ENCODE measurements around the gene LINGO1.

The LINGO1 gene

DNA sequence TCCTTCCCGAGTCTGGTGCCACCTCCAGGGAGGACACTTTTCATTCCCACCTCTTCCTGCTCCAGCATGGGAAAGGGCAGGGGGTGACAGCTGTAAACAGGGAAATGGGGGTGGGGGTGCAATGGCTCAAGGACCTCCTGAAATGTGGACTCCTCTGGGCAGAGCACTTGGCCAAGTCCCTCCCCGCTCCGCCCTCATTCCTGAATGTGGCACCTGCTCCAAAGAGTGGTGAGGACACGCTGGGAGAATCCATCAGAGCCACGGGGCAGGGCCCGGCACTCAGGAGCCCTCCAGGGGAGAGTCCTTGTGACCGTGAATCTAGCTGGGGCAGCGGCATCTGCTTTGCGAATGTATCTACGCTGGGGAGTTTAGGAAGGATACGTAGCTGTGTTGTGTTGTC, 11.1 kb upstream of the LINGO1 start:
- WGBS, 2 experiments: 89 to 90% methylated on average over 11 of the region's 11 CpGs
- no peak overlapping the region for H3K27ac ChIP-seq (ENCODE audit: insufficient read depth, low read depth, low read length, poor library complexity, severe bottlenecking)
- no peaks in the 10 kb centered on the region for H3K4me1 ChIP-seq (ENCODE audit: control insufficient read depth, insufficient read depth, low read length)
- no peak overlapping the region for H3K4me3 ChIP-seq (ENCODE audit: insufficient read depth, low read depth, low read length)
- no peaks in the 10 kb centered on the region for H3K36me3 ChIP-seq (ENCODE audit: control insufficient read depth, insufficient read depth, low read length)
- no peaks in the 10 kb centered on the region for H3K9me3 ChIP-seq (ENCODE audit: control insufficient read depth, low read length)
- no peaks in the 10 kb centered on the region for H3K27me3 ChIP-seq (ENCODE audit: control insufficient read depth, insufficient read depth, low read length, poor library complexity, severe bottlenecking)

DNA sequence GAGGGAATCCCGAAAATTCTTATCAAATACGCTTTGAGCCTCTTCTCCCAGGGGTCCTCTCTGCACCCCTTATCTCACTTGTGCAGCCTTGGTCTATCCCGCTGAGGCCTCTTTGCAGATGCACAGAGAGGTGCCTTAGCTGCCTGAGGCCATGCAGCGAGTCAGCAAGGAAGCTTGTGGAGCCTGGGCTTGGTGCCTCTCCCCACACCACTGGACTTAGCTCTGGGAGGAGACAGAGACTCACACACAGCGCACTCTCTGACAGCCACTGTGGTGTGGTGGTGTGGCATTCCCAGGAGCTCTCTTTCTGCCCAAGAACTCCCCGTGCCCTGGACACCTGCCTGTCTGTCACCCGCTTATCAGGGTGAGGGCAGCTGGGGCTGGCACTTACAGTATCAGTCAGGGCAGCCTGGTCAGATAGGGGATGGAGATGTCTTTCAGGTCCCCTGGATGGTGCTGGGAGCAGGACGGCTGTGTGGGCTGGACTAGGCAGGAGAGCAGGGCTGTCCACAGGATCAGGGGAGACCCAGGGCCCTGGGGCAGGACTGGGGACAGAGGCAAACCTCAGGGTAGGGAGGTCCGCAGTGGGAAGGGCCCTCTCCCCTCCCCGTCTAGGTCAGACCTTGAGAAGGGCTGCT, 10.2 kb upstream of the LINGO1 start:
- 83 to 86% methylated on average over 10 of the region's 10 CpGs for WGBS, 2 experiments
- Histone ChIP-seq H3K9me3 (ENCODE audit: control insufficient read depth, low read length) (no peaks in the 10 kb centered on the region), H3K4me3 (ENCODE audit: insufficient read depth, low read depth, low read length) (no peak overlapping the region), H3K27ac (ENCODE audit: insufficient read depth, low read depth, low read length, poor library complexity, severe bottlenecking) (no peak overlapping the region), H3K27me3 (ENCODE audit: control insufficient read depth, insufficient read depth, low read length, poor library complexity, severe bottlenecking) (no peaks in the 10 kb centered on the region), H3K36me3 (ENCODE audit: control insufficient read depth, insufficient read depth, low read length) (no peaks in the 10 kb centered on the region), H3K4me1 (ENCODE audit: control insufficient read depth, insufficient read depth, low read length) (no peaks in the 10 kb centered on the region)

DNA sequence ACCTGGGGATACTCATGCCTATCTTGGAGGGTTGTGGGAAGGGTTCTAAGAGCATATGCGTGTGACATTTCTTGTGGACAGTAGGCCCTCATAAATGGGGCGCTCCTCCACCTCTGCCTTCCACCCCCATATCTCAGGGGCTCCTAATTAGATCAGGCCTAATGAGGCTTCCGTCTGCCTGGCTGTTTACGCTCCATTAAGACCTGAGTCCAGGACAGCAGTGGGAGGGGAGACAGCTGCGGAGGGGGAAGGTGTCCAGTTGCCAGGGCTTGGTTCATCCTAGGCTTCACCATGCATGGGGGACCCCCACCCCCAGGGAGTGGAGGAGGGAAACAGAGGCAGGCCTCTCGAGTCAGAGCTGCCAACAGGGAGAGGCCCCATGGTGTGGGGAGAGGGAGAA, 9.3 kb upstream of the LINGO1 start:
- Histone ChIP-seq H3K9me3 (ENCODE audit: control insufficient read depth, low read length) (no peaks in the 10 kb centered on the region), H3K27me3 (ENCODE audit: control insufficient read depth, insufficient read depth, low read length, poor library complexity, severe bottlenecking) (no peaks in the 10 kb centered on the region), H3K4me1 (ENCODE audit: control insufficient read depth, insufficient read depth, low read length) (no peaks in the 10 kb centered on the region), H3K4me3 (ENCODE audit: insufficient read depth, low read depth, low read length) (no peak overlapping the region), H3K36me3 (ENCODE audit: control insufficient read depth, insufficient read depth, low read length) (no peaks in the 10 kb centered on the region), H3K27ac (ENCODE audit: insufficient read depth, low read depth, low read length, poor library complexity, severe bottlenecking) (no peak overlapping the region)
- WGBS, 2 experiments: 87 to 93% methylated on average over 6 of the region's 6 CpGs

DNA sequence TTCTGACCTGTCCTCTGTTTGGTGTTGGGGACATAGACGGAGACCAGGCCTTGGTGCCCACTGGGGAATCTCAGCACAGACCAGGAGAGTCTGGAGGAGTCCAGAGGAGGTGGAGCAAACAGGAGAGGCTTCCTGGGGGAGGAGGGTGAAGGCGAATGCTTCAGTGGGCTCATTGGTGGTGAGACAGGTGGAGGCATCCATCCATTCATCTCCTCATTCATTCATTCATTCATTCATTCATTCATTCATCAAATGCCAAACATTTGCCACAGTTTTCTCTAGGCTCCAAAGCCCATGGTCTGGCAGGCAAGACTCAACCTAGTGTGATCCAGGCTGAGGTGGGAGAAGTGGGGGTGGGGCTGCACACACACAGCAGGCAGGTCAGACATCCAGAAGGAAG, 7.9 kb upstream of the LINGO1 start:
- Histone ChIP-seq H3K27ac (ENCODE audit: insufficient read depth, low read depth, low read length, poor library complexity, severe bottlenecking) (no peak overlapping the region), H3K27me3 (ENCODE audit: control insufficient read depth, insufficient read depth, low read length, poor library complexity, severe bottlenecking) (no peaks in the 10 kb centered on the region), H3K9me3 (ENCODE audit: control insufficient read depth, low read length) (no peaks in the 10 kb centered on the region), H3K4me1 (ENCODE audit: control insufficient read depth, insufficient read depth, low read length) (no peaks in the 10 kb centered on the region), H3K4me3 (ENCODE audit: insufficient read depth, low read depth, low read length) (no peak overlapping the region), H3K36me3 (ENCODE audit: control insufficient read depth, insufficient read depth, low read length) (no peaks in the 10 kb centered on the region)
- 72 to 84% methylated on average over 2 of the region's 2 CpGs for WGBS, 2 experiments

DNA sequence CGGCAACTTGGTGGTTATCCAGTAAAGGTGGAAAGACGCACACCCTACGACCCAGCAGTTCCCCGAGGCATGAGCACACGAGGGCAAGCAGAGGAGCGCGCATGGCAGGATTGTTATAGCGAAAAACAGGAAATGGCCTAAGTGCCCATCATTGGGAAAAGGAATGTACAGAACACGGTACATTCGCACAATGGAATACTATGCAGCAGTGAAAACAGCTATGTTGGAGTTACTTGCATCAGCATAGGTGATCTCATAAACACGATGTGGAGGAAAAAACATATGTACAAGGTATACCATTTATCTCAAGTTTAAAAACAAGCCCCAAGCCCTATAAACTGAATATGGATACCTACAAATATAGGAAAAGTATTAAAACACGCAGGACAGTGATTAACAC, 6.7 kb upstream of the LINGO1 start:
- no peak overlapping the region for H3K4me3 ChIP-seq (ENCODE audit: insufficient read depth, low read depth, low read length)
- H3K9me3 ChIP-seq (ENCODE audit: control insufficient read depth, low read length): no peaks in the 10 kb centered on the region
- 96% methylated on average over 12 of the region's 12 CpGs for WGBS, 2 experiments

DNA sequence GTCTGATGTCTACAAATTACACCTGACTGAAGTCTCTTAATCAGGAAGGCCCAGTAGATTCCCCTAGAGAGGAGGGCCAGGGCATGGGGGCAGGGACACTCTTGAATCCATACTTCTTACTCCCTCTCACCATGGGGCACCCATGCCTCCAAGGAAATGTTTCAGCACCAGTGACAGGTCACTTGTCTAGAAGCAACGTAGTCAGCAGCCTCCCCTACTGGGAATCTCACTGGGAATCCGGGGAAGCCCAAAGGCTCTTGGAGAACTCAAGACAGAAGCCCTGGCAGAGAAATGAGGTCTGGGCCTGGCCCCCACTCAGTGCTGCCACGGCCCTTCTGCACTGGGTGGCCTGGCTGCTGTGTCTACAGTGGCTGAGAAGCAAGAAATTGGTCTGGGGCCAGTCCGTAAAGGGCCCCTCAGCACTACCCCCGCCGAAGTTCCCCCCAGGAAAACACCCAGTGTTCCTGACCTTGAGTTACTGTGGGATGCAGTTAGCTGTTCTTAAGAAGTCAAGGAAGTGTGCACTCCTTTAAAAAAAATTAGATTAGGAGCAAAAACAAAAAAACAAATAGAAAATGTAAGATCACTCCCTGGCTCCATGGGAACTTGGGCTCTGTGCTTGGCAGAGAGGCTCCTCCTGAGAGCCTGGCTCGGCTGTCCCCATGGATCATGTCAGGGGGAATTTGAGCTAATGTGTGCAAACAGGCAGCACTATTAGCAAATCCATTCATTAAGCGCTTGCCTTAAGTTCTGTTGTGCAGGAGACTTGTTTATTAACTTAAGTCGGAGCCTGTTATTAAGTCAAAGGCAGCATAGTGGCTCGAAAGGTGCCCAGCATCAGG, 5.4 kb upstream of the LINGO1 start:
- no peak overlapping the region for H3K4me3 ChIP-seq (ENCODE audit: insufficient read depth, low read depth, low read length)
- no peak overlapping the region for H3K27ac ChIP-seq (ENCODE audit: insufficient read depth, low read depth, low read length, poor library complexity, severe bottlenecking)
- no peaks in the 10 kb centered on the region for H3K36me3 ChIP-seq (ENCODE audit: control insufficient read depth, insufficient read depth, low read length)
- H3K27me3 ChIP-seq (ENCODE audit: control insufficient read depth, insufficient read depth, low read length, poor library complexity, severe bottlenecking): peaks cover 8% of the 10 kb centered on the region
- H3K9me3 ChIP-seq (ENCODE audit: control insufficient read depth, low read length): no peaks in the 10 kb centered on the region
- 77% methylated on average over 10 of the region's 10 CpGs for WGBS, 2 experiments
- H3K4me1 ChIP-seq (ENCODE audit: control insufficient read depth, insufficient read depth, low read length): peaks cover 17% of the 10 kb centered on the region

More for the DNA sequence above, 6.7 kb upstream of the LINGO1 start:
- Histone ChIP-seq H3K27ac (ENCODE audit: insufficient read depth, low read depth, low read length, poor library complexity, severe bottlenecking) (no peak overlapping the region), H3K4me1 (ENCODE audit: control insufficient read depth, insufficient read depth, low read length) (peaks cover 8% of the 10 kb centered on the region), H3K27me3 (ENCODE audit: control insufficient read depth, insufficient read depth, low read length, poor library complexity, severe bottlenecking) (peaks cover 8% of the 10 kb centered on the region), H3K36me3 (ENCODE audit: control insufficient read depth, insufficient read depth, low read length) (no peaks in the 10 kb centered on the region)

DNA sequence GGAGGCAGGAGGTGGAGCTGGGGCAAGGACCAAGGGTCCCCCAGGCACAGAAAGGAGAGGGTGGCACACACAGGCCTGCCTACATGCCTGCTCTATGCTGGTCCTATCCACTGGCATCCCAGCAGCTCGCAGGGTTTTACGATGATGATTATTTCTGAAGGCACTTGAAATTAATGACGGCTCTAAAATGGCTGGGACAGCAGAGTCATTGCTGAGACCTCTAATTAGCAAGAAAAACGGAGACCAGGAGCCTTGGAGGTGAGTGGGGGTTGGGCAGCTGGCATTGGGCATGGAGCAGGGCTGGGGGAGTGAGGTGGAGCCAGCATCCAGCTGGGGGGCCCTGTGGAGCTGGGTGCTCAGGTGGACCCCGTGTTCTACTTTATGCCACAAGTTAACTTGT, 3.5 kb upstream of the LINGO1 start:
- H3K9me3 ChIP-seq (ENCODE audit: control insufficient read depth, low read length): no peaks in the 10 kb centered on the region
- peaks cover 17% of the 10 kb centered on the region for H3K4me1 ChIP-seq (ENCODE audit: control insufficient read depth, insufficient read depth, low read length)
- WGBS, 2 experiments: 90 to 91% methylated on average over 5 of the region's 5 CpGs
- no peak overlapping the region for H3K27ac ChIP-seq (ENCODE audit: insufficient read depth, low read depth, low read length, poor library complexity, severe bottlenecking)
- H3K36me3 ChIP-seq (ENCODE audit: control insufficient read depth, insufficient read depth, low read length): no peaks in the 10 kb centered on the region
- no peak overlapping the region for H3K4me3 ChIP-seq (ENCODE audit: insufficient read depth, low read depth, low read length)
- H3K27me3 ChIP-seq (ENCODE audit: control insufficient read depth, insufficient read depth, low read length, poor library complexity, severe bottlenecking): peaks cover 8% of the 10 kb centered on the region

DNA sequence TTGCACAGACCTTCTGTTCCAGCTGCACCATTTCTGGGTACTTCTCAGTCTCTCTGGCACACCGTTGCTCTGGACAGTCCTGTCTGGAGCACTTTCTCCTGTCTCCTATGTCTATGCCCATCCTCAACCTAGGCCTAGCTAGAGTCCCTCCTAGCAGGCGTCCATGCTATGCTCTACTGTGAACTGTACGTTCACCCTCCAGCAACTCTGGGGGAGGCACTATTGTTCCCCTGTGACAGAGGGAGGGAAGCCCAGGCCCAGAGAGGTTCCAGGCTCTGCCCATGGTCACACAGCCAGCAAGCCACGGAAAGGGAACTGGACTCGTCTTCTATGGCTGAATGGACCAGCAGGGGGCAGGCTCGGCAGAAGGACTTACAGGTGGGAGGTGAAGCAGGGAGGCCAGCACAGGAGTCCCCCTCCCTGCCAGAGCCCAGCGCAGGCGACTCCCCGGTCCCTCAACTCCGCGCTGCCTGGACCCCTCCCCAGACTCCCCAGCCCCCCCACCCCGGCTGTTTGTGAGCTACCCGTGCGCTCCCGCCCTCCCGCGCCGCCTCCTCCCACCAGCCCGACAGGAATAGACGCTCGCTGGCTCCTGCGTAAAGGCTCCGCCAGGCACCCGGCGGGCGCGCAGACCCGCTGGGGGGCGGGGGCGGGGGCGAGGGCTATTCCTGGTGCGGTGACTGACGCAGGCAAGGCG, 1.7 kb upstream of the LINGO1 start:
- 1% methylated on average over 34 of the region's 34 CpGs for WGBS, 2 experiments
- peak overlapping the region; percentile 0 for H3K4me3 ChIP-seq (ENCODE audit: insufficient read depth, low read depth, low read length)
- H3K4me1 ChIP-seq (ENCODE audit: control insufficient read depth, insufficient read depth, low read length): peaks cover 30% of the 10 kb centered on the region
- H3K27me3 ChIP-seq (ENCODE audit: control insufficient read depth, insufficient read depth, low read length, poor library complexity, severe bottlenecking): peaks cover 8% of the 10 kb centered on the region
- H3K27ac ChIP-seq (ENCODE audit: insufficient read depth, low read depth, low read length, poor library complexity, severe bottlenecking): no peak overlapping the region
- H3K9me3 ChIP-seq (ENCODE audit: control insufficient read depth, low read length): no peaks in the 10 kb centered on the region
- no peaks in the 10 kb centered on the region for H3K36me3 ChIP-seq (ENCODE audit: control insufficient read depth, insufficient read depth, low read length)

DNA sequence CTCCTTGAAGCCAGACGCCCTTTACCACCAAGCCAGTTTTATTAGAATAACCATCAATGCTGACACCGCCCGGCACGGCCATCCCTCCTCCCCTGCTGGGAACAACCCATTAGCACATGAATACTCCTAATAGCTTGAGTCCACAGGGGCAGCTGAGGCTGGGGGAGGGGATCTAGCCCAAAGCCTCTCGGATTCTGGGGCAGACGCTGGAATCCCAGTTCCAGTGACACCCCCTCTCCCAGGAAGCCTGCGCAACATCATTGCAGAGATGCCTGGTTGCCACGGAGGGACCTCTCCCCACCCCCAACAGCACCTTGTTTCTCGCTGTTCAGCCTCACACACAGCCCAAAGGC, 1.2 kb upstream of the LINGO1 start:
- H3K4me3 ChIP-seq (ENCODE audit: insufficient read depth, low read depth, low read length): no peak overlapping the region
- no peaks in the 10 kb centered on the region for H3K36me3 ChIP-seq (ENCODE audit: control insufficient read depth, insufficient read depth, low read length)
- no peaks in the 10 kb centered on the region for H3K9me3 ChIP-seq (ENCODE audit: control insufficient read depth, low read length)
- WGBS, 2 experiments: 0 to 1% methylated on average over 9 of the region's 9 CpGs
- peaks cover 8% of the 10 kb centered on the region for H3K27me3 ChIP-seq (ENCODE audit: control insufficient read depth, insufficient read depth, low read length, poor library complexity, severe bottlenecking)
- H3K27ac ChIP-seq (ENCODE audit: insufficient read depth, low read depth, low read length, poor library complexity, severe bottlenecking): no peak overlapping the region
- H3K4me1 ChIP-seq (ENCODE audit: control insufficient read depth, insufficient read depth, low read length): peaks cover 32% of the 10 kb centered on the region

Measured in ectodermal cell (in vitro differentiated cells).